Muscle of leg (tissue), 11 donors: ENCODE data around the gene STK10. TPM values are rescaled to one million over a fixed set of nuclear protein-coding genes. Genes with fewer than 3 reads are reported as not detected.
A peak's percentile ranks its signal among the peaks of the same experiment; 100 is the strongest.
"Not testable (repeated sequence)": the region's sequence is repeated elsewhere in the genome, so short reads cannot be mapped to it uniquely, and the experiment has no call there.

ENCODE experiments used
- DNase-seq: peaks from one replicate; pipeline ENCODE4 v3.0.0; 2013
- H3K27ac ChIP-seq: one replicate; pipeline ENCODE4 v1.5.1; 2013; ENCODE audit warnings: mild to moderate bottlenecking, low read length, control low read depth
- H3K27me3 ChIP-seq: one replicate; pipeline ENCODE4 v1.6.1; 2013; ENCODE audit warnings: low read length; ENCODE audit not compliant: control insufficient read depth, insufficient read depth
- H3K36me3 ChIP-seq: one replicate; pipeline ENCODE4 v1.6.1; 2013; ENCODE audit warnings: low read length; ENCODE audit not compliant: control insufficient read depth, insufficient read depth
- H3K4me1 ChIP-seq: one replicate; pipeline ENCODE4 v1.6.1; 2013; ENCODE audit warnings: low read length; ENCODE audit not compliant: control insufficient read depth, insufficient read depth
- H3K4me3 ChIP-seq: one replicate; pipeline ENCODE4 v1.5.1; 2013; ENCODE audit warnings: low read length, control low read depth
- H3K9me3 ChIP-seq: replicated peaks from 2 replicates; pipeline ENCODE4 v1.6.1; 2013; ENCODE audit warnings: low read depth, low read length; ENCODE audit not compliant: control insufficient read depth
- WGBS: methylation state at CpG from one replicate; pipeline ENCODE4 v1.1.5; 2013; ENCODE audit warnings: missing lambda C conversion rate; ENCODE audit not compliant: insufficient coverage; 5-methylcytosine and 5-hydroxymethylcytosine counted together
- polyA plus RNA-seq, 8 donors: library from polyadenylated mRNA; unstranded; fragments of 120-200 nt; gene quantifications; one replicate each; pipeline versions ENCODE4 v1.2.1 to v1.2.3, GENCODE V29; 2013; ENCODE audit warnings: inconsistent platforms in 1 of 8, low replicate concordance in 1 of 8; ENCODE audit not compliant: insufficient read length in 8 of 8, insufficient read depth in 1 of 8
- total RNA-seq: library from RNA; stranded (reverse); fragments of 120-200 nt; gene quantifications from one replicate; pipeline ENCODE4 v1.2.4, GENCODE V29; 2013

The STK10 gene
- total and polyA plus RNA-seq, 9 donors: 12.5 to 21.9 (median 18.8) TPM

DNA sequence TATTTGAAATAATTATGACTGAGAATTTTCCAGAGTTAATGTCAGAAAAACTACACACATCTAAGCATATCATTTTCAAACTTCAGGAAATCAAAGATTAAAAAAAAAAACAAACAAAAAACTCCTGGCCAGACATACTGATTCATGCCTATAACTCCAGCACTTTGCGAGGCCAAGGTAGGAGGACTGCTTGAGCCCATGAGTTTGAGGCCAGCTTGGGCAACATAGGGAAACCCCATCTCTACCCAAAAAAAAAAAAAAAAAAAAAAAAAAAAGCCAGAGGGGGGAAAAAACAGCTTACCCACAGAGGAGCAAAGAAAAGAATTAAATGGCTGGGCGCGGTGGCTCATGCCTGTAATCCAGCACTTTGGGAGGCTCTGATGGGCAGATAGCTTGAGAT is 28.3 kb upstream of the STK10 start:
- no peak for DNase-seq
- Histone ChIP-seq H3K4me3 (no peak overlapping the region), H3K27ac (no peak overlapping the region), H3K36me3 (peaks cover 16% of the 10 kb centered on the region), H3K4me1 (no peaks in the 10 kb centered on the region), H3K9me3 (peaks cover 13% of the 10 kb centered on the region), H3K27me3 (no peaks in the 10 kb centered on the region)
- 100% methylated on average over 2 of the region's 3 CpGs for WGBS

DNA sequence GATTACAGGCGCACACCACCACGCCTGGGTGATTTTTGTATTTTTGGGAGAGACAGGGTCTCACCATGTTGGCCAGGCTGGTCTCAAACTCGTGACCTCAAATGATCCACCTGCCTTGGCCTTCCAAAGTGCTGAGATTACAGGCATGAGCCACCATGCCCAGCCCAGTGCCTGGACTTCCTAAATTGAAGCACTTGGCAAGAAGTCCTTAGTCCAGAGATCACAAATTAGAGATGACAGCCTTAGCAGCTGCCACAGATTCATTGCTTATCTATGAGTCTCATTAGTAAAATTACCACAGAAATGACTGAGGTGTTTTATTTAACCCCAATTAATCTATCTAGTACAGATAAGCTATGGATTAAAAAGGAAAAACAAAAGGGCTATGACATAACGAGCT is 25.1 kb upstream of the STK10 start:
- Histone ChIP-seq H3K9me3 (no peaks in the 10 kb centered on the region), H3K4me3 (no peak overlapping the region), H3K27me3 (no peaks in the 10 kb centered on the region), H3K27ac (no peak overlapping the region), H3K36me3 (peaks cover 16% of the 10 kb centered on the region), H3K4me1 (no peaks in the 10 kb centered on the region)
- 100% methylated on average over 3 of the region's 4 CpGs for WGBS
- no peak for DNase-seq

DNA sequence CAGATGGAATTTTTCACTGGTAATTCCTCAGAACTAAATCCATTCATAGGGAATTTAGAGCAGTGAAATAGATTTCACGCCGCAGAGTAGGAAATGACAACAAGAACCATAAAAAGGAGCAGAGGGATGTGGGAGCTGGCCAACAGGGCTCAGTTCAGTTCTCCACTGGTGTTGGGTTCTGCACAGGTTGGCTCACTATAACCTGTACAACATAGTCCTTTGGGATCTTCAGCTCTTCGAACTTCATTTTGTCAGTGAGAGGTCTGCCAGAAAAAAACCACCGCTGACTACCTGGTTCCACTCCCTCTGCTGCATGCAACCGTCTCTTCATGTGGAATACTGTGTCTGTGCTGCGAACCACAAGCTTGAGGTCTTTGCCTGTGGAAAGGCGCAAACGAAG is 23.7 kb upstream of the STK10 start:
- no peak overlapping the region for H3K4me3 ChIP-seq
- H3K36me3 ChIP-seq: peaks cover 13% of the 10 kb centered on the region
- H3K9me3 ChIP-seq: no peaks in the 10 kb centered on the region
- no peaks in the 10 kb centered on the region for H3K27me3 ChIP-seq
- peak; percentile 20 for DNase-seq
- 77% methylated on average over 8 of the region's 8 CpGs for WGBS
- no peaks in the 10 kb centered on the region for H3K4me1 ChIP-seq
- no peak overlapping the region for H3K27ac ChIP-seq

DNA sequence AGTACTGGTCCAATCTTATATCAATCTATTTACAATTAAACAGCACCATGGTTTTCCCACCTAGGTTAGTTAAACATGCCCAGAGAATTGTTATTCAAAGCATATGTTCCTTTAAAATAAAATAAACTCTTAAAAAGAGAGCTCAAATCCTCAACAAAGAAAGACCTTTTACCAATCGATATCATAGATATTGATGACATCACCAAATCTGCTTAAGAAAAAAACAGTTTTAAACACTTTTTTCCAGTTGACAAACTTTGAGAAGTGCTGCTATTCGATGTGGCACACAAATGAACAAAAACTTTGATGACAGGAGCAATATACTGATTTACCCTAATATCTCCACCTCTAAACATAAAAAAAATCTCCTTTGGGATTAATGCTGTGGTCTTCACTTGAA is 21.7 kb upstream of the STK10 start:
- no peak overlapping the region for H3K27ac ChIP-seq

DNA sequence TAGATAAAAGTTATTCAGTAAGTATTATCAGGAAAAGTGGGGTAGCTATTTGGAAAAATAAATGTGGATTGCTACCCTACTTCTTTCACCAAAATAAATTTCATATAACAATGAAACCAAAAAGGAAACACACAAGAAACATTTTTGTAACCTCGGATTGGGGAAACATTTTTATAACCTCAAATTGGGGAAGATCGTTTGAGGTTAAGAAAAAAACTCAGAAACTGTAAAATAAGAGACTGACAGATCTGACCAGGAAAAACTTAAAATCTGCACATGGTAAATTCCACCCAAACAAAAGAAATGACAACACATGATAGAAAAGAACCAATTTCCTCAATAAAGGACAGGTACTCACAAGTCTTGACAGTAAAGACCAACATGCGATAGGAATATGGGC is 19.5 kb upstream of the STK10 start:
- Histone ChIP-seq H3K27ac (no peak overlapping the region), H3K4me3 (no peak overlapping the region), H3K36me3 (peaks cover 8% of the 10 kb centered on the region), H3K4me1 (no peaks in the 10 kb centered on the region), H3K9me3 (no peaks in the 10 kb centered on the region), H3K27me3 (no peaks in the 10 kb centered on the region)
- WGBS: no CpG with 5 or more reads among the region's 3 CpGs
- no peak for DNase-seq

More for the DNA sequence above, 21.7 kb upstream of the STK10 start:
- no peak for DNase-seq
- 100% methylated on average over 1 of the region's 2 CpGs for WGBS
- H3K4me3 ChIP-seq: no peak overlapping the region
- no peaks in the 10 kb centered on the region for H3K9me3 ChIP-seq
- no peaks in the 10 kb centered on the region for H3K4me1 ChIP-seq
- H3K27me3 ChIP-seq: no peaks in the 10 kb centered on the region
- H3K36me3 ChIP-seq: peaks cover 10% of the 10 kb centered on the region

DNA sequence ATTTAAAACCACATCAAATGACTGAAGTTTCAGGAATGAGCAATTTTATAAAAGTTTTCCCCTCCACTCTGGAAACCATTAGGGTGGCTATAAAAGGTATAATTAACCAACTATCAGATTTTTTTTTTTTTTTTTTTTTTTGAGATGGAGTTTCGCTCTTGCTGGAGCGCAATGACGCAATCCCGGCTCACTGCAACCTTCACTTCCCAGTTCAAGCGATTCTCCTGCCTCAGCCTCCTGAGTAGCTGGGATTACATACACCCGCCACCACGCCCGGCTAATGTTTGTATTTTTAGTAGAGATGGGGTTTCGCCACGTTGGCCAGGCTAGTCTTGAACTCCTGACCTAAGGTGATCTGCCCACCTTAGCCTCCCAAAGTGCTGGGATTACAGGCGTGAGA is 18.0 kb upstream of the STK10 start:
- H3K36me3 ChIP-seq, H3K9me3 ChIP-seq, DNase-seq, H3K4me1 ChIP-seq, H3K27me3 ChIP-seq, H3K4me3 ChIP-seq, H3K27ac ChIP-seq: not testable (repeated sequence)
- 82% methylated on average over 3 of the region's 11 CpGs for WGBS

DNA sequence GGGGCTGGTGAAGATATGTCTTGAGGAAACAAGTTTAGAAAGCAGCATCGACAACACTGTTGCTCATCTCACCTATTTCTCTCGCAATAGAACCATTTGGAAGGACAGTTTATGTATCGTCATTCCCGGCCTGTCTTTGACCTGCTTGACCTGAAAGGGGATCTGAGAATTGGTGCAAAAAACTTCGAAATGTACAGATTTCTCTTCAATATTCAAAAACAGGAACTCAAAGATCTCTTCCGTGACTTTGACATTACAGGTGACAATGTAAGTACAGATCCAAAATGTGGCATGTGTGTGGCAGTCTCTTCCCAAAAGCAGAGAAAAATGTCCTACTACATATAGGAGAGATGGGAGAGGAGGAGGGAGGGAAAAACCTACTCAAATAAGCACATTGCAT is 12.5 kb upstream of the STK10 start:
- no peak for DNase-seq
- H3K27ac ChIP-seq: no peak overlapping the region
- H3K4me1 ChIP-seq: no peaks in the 10 kb centered on the region
- no peaks in the 10 kb centered on the region for H3K36me3 ChIP-seq
- no peak overlapping the region for H3K4me3 ChIP-seq
- 100% methylated on average over 2 of the region's 6 CpGs for WGBS
- H3K27me3 ChIP-seq: peaks cover under 1% of the 10 kb centered on the region
- H3K9me3 ChIP-seq: no peaks in the 10 kb centered on the region

DNA sequence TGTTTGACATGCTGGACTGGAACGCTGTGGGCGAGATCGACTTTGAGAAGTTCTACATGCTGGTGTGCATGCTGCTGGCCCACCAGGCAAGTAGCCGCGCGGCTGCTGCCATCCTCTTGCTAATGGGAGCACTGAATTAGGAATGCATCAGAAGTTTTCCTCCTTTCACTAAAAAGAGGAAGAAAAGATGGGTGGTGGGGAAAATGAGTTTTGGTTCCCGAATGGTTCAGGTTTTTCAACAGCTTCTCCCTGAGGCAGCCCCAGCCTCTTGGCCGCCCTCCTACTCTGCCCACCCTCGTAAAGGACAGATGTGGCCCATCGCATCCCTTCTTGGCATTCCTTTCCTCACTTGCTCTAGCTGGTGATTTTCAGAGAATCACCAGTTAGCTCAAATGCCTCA is 11.4 kb upstream of the STK10 start:
- H3K9me3 ChIP-seq: no peaks in the 10 kb centered on the region

DNA sequence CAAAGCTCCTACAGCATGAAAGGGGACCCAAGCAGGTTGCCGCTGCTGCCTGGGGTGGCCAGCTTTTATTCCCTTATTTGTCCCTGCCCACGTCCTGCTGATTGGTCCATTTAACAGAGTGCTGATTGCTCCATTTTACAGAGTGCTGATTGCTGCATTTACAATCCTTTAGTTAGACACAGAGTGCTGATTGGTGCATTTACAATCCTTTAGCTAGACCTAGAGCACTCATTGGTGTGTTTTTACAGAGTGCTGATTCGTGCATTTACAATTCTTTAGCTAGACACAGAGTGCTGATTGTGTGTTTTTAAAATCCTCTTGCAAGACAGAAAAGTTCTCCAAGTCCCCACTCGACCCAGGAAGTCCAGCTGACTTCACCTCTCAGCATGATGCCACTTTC is 9.8 kb upstream of the STK10 start:
- H3K36me3 ChIP-seq, H3K4me1 ChIP-seq, H3K4me3 ChIP-seq, H3K9me3 ChIP-seq, H3K27me3 ChIP-seq, DNase-seq, H3K27ac ChIP-seq: not testable (repeated sequence)
- 89% methylated on average over 1 of the region's 4 CpGs for WGBS

More for the DNA sequence above, 11.4 kb upstream of the STK10 start:
- H3K27ac ChIP-seq: no peak overlapping the region
- H3K36me3 ChIP-seq: no peaks in the 10 kb centered on the region
- no peak overlapping the region for H3K4me3 ChIP-seq
- no peak for DNase-seq
- H3K4me1 ChIP-seq: no peaks in the 10 kb centered on the region
- H3K27me3 ChIP-seq: peaks cover 2% of the 10 kb centered on the region
- 92% methylated on average over 3 of the region's 10 CpGs for WGBS

DNA sequence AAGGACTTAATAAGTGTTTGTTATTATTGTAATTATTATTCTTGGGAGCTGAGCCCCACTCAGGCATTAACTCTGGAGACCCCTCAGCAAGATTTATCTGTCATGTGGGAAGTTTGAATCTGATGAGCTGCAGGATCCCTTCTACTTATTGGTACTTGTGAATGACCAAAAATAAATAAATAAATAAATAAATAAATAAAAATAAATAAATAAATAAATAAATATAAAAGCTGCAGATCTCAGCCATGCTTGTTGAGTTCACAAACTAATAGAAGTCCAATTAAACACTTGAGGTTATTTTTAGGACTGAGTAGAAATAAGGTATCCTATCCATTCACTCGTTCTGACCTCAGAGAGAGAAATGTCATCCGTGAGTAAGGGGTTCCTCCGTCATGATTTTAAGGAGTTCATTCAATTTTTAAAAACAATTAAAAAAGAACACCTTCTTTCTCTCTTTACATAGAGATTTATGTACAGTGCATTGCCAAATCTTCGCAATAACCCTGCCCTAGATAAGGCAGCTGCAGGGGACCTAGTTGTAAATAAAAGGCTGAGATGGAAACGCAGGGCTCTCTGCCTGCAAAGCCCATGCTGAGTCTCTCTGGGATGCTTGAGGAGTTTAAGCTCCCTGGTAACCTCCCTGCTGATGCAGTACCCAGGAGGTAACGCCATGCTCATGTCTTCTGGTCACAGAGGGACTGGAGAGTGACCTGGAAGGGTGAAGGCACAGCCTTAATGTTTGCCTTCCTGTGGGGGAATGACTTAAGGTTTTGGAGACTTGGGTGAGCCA is 7.2 kb upstream of the STK10 start:
- 43% methylated on average over 1 of the region's 6 CpGs for WGBS
- Histone ChIP-seq H3K4me1 (no peaks in the 10 kb centered on the region), H3K9me3 (no peaks in the 10 kb centered on the region)

DNA sequence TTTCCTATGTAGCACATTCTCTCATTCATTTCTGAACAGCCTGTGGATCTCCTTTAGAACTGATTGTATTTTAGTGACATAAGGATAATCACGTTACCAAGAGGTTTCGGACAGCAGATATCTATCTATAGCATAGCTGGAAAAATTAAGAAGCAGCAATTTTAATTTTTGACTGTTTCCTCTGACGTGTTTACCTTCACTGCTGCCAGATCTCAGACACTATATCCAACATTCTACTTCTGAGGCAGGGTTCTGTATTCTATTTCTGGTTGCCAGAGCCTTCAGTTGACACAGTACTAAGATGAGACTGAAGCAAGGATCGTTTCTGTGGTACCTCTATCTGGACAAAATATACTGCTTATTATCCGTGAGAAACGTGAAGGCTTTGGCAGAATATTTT is 5.8 kb upstream of the STK10 start, which contains the start of gene EFCAB9:
Gene EFCAB9 (plus strand): TSS at position 301 of the 400 bp plus-strand sequence. CDS start 1 bp downstream, at position 302.
- no peaks in the 10 kb centered on the region for H3K36me3 ChIP-seq
- H3K9me3 ChIP-seq: no peaks in the 10 kb centered on the region
- H3K4me3 ChIP-seq: no peak within 1 kb of the TSS
- no peak within 1 kb of the TSS for H3K27ac ChIP-seq
- H3K27me3 ChIP-seq: peaks cover 2% of the 10 kb centered on the region
- DNase-seq: no peak
- WGBS: 81% methylated on average over 3 of the region's 6 CpGs
- H3K4me1 ChIP-seq: peaks cover 5% of the 10 kb centered on the region

More for the DNA sequence above, 7.2 kb upstream of the STK10 start:
- no peak for DNase-seq
- Histone ChIP-seq H3K27ac (no peak overlapping the region), H3K4me3 (no peak overlapping the region), H3K27me3 (peaks cover 2% of the 10 kb centered on the region), H3K36me3 (no peaks in the 10 kb centered on the region)
